ENCODE measurements around the gene CNOT8.

- TF ChIP-seq, protein P1, sequence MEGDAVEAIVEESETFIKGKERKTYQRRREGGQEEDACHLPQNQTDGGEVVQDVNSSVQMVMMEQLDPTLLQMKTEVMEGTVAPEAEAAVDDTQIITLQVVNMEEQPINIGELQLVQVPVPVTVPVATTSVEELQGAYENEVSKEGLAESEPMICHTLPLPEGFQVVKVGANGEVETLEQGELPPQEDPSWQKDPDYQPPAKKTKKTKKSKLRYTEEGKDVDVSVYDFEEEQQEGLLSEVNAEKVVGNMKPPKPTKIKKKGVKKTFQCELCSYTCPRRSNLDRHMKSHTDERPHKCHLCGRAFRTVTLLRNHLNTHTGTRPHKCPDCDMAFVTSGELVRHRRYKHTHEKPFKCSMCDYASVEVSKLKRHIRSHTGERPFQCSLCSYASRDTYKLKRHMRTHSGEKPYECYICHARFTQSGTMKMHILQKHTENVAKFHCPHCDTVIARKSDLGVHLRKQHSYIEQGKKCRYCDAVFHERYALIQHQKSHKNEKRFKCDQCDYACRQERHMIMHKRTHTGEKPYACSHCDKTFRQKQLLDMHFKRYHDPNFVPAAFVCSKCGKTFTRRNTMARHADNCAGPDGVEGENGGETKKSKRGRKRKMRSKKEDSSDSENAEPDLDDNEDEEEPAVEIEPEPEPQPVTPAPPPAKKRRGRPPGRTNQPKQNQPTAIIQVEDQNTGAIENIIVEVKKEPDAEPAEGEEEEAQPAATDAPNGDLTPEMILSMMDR (IDR thresholded peaks at IDR 0.05), result no peak
- TF ChIP-seq POLR2A (IDR thresholded peaks at IDR 0.05), result no peak
- no peak for TF ChIP-seq POLR2AphosphoS5 (IDR thresholded peaks at IDR 0.05)
- no peak for TF ChIP-seq EP300 (IDR thresholded peaks at IDR 0.05; ENCODE audit: low read depth)
These were observed 22.2 kb upstream of the CNOT8 start for GRCh38 chr5:154836225-154836624.
